HG03060 (cell line): Measurements from ENCODE around the gene SYT9.
"Not testable (repeated sequence)": the region's sequence is repeated elsewhere in the genome, so short reads cannot be mapped to it uniquely, and the experiment has no call there.

Experiments
- ATAC-seq: cut with Tn5 transposase; IDR thresholded peaks from one replicate; pipeline ENCODE4 v1.9.1; 2021; ENCODE audit warnings: low read depth, moderate number of reproducible peaks; ENCODE audit not compliant: unreplicated experiment

SYT9 gene

DNA sequence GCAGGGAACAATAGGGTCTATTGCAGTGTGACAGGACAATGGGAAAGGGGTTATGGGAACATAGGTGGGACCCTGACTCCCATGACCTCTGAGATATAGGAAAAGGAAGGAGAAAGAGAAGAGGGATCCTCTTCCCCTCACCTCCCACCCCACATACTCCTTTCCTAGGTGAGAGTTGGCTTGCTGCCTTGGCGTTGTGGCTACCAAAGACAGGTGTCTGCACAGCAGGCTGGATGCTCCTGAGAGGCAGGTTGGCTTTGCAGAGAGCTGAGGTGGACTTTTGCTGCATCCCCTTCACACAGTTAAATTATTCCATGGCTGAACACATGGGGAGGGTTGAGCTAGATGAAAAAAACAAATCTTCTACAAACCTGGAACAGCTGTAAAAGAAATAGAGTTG, 80.7 kb downstream of the SYT9 start:
- no peak for ATAC-seq

DNA sequence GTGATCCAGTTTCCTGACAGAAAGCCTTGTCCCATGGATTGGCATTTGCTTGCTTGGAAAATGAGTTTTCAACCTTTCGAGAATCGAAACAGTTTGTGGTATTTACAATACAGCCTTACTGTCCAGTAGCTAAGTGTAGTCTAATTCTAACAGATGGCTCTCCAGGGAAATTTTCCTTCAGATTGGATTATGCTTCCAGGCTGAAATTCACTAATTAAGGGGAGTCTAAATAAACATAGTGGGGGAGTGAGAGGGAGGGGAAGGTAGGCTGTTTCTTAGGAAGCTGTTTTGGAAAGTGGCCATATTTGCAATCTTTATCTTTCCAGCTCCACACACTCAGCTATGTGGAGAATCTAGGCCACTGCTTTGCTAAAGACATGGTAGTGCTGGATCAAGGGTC, 81.3 kb downstream of the SYT9 start:
- no peak for ATAC-seq

DNA sequence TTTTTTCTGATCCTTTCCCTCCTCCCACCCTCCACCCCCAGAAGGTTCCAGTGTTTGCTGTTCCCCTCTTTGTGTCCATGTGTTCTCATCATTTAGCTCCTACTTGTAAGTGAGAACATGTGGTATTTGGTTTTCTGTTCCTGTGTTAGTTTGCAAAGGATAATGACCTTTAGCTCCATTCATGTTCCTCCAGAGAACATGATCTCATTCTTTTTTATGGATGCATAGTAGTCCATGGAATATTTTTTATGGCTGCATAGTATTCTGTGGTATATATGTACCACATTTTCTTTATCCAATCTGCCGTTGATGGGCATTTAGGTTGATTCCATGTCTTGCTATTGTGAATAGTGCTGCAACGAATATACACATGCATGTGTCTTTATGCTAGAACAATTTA, 83.7 kb downstream of the SYT9 start:
- ATAC-seq = not testable (repeated sequence)

DNA sequence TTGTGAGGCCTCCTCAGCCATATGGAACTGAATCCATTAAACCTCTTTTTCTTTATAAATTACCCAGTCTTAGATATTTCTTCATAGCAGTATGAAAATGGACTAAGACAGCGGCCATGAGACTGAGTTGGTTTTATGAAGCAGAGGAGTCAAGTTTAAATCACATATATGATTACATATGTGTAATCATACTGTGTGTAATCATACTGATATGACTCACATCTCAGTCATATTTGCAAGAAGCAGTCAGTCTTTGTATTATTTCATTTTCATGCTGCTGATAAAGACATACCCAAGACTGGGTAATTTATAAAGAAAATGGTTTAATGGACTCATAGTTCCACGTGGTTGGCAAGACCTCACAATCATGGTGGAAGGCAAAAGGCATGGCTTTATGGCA, 89.8 kb downstream of the SYT9 start:
- ATAC-seq = no peak

DNA sequence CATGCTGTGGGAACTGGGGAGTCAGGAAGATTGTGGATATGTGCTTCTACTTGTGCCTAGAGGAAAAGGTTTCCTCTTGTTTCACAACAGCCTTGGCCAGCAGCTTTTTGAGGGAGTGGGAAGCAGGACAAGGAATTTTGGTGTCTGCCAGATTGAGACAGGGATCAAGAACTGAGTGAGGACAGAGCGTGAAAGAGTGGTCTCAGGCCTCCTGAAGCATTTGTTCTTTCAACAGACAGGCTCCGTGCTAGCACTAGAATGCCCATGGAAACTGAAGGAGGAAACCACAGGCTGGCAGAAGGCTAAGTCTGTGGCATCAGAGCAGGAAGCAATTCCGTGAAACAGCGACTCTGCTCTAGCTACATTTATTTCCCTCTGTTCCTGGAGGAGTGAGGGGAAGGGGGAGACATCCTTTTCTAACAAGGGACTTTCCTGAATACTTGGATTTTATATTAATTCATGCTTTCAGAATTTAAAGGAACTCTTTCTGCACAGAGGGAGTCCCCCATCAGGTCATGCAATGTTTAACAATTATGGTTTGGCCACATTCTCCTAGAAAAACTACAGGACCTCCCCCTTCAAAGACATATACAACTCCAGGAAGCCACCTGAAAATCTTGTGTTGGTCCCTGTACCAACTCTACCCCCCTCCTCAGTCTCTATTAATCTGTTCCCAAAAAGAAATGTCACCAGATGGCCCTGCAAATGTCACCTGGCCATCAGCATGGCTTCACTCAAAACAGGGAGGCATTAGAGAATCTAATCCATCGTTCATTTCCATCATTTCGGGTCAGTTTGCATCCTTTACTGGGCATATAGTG, 96.1 kb downstream of the SYT9 start:
- ATAC-seq = no peak

DNA sequence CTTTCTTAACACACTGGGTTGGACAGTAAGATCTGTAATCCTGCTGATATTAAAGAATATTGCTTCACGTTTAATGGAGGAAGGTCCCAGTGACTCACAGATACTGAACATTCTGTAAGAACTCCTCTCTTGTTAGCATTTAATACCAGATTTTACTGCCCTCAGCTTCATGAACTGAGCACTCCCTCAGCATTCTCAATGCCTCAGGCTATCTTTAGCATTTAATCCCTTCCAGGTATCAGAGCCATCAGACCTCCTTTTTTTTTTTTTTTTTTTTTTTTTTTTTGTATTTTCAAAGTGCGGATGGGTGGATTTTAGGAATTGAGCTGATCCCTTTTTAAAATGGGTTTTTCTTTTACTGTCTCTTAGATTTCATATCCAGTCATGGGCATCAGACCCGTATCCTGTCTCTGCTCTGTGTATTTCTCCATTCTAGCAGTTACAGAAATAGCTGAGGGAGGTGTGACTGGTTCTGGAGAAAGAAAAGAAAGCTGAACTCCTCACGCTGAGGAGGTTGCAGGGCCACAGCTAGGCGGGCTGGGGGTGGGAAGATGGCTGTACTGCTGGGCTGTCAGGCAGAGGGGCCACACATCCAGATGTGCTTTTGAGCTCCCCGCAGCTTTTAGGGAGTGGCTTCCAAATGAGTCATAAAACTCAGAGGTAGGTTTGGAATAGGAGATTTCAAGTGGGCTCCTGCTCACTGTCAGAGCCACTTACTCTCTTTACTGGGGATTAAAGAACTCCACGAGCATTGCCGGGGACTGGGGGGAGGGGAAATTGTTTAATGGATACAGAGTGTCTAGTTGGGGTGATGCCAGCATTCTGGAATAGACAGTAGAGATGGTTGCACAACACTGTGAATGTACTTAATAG, 97.0 kb downstream of the SYT9 start:
- no peak for ATAC-seq

DNA sequence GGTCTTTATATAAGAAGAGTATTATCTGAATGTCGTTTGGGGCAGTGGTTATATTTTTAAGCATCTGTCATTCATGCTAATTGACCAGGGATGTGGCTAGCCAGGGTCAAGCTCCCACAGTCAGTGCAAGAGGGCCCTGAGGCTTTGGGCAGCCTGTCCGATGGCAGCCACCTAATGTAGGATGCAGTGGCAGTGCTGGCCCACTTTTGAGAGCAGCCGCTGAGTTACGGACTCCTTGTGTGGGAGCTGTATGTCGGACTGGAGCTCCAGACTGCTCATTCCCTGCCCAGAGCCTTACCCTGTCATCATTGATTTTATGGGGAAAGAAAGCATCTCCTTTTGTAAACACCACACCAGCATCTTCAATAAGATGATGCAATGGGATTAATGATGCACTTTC, 99.5 kb downstream of the SYT9 start:
- no peak for ATAC-seq

DNA sequence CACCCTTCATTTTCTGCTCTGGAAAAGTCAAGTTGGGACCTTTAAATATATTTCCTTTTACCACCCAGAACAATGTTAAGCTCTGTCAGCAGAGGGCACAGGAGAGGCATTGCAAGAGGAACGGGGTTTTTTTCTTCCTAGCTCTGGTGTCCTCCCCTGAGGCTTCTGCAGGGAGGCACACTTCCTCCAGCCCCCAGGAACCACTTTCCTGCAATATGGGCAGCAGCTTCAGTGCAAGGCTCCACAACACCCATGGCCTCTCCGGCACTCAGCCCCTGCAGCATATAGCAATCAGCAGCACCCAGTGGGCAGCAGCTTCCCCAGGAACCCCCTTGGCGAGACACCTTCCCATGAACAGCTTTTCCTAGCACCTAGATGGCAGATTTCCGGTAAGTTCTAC, 101.4 kb downstream of the SYT9 start:
- ATAC-seq = no peak

DNA sequence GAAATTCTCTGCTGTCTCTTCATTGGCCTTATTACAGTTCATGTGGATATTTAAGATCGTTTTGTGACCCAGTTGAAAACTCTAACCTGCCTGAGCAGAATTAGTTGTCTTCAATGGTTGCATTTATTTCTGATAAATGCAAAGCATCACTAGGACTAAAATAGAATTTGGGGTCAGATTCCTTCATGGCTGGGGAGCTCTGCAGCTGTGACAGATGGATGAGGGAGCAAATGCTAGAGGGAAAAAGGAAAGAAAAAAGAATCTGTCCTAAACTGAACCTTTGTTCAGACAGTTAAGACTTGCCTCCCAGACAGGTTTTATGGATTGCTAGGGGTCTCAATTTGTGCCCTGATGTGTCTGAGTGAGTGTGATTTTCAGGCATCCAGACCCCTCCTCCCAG, 113.0 kb downstream of the SYT9 start:
- ATAC-seq = no peak

DNA sequence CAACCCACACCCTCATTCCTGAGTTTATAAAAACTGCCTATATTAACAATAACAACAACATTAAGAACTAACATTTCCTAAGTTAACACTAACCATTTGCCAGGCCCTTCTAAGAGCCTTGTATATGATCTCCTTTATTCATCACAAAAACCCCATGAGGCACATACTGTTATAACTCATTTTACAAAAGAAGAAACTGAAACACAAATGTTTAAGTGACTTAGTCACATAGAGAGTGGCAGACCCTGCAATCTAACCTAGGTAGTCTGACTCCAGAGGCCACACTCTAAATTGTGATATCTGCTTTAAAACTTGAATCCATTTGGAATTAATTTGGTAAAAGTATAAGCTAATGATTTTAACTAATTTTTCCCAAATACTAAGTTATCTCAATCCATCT, 116.1 kb downstream of the SYT9 start:
- ATAC-seq = no peak

DNA sequence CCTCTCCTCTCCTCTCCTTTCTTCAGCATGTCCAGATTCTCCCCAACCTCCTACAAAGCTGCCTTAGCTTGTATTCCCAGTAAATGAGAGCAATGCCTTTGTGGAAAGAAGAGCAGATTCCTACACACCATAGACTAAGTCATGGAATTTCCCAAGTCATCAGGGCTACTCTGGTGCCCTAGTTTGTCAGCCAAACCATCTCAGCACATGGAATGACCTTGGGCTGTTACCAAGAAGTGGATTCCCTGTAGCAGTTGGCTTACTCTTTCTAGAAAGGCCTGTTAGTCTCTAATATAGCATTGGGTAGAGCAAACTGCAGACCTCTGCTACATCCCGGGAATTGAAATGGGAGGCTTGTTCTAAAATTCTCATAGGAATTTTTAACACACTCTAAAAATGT, 124.7 kb downstream of the SYT9 start:
- no peak for ATAC-seq

DNA sequence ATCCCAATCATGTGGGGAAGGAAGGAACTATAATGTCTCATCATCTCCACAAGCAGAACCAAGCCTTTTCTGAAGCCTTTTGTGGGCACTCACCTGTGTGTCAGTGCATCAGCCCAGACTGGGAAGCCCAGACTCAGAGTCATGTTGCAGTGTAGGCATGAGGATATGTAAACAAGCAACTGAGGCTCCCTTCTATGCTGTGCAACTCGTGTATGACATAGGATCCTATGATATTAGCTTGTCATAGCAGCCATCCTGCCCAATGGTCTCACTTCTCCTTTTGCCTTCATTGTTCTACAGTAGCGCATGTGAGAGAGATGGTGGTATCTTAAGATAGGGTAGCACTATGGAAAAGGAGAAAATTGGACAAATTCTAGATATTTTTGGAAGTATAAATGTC, 130.2 kb downstream of the SYT9 start:
- peak; percentile 55 for ATAC-seq

DNA sequence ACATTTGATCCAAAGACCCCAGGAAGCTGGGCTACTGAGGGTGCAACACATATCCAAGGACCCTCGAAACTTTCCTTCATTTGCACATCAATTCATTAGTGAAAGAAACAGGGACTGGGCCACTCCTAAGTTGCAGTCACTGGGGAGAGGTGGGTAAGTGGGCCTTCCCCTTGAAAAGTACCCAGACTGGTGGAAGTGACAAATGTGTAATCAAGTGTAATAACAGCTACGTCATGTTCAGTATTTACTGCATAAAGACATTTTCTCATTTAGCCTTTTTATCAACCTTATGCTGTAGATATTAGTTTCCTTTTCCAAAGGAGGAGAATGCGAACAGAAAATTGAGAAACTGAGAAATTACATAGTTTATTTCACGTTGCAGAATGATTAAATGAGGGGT, 131.7 kb downstream of the SYT9 start:
- ATAC-seq = no peak

DNA sequence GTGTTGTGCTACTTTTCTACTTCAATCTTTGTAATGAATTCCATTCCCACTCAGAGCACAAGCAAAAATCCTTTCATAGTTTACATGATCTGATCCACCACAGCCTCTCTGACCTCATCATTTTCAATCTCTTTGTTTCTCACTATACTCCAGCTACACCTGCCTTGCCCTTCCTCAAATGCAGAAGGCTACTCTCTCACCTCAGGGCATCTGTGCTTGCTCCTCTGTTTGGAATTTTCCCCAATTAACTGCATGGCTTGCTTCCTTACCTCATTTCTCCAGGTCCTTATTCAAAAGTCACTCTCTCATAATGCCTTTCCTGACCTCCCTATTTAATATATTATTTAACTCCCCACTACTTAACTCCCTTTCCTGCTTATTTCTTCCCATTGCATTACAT, 133.0 kb downstream of the SYT9 start:
- ATAC-seq = no peak

DNA sequence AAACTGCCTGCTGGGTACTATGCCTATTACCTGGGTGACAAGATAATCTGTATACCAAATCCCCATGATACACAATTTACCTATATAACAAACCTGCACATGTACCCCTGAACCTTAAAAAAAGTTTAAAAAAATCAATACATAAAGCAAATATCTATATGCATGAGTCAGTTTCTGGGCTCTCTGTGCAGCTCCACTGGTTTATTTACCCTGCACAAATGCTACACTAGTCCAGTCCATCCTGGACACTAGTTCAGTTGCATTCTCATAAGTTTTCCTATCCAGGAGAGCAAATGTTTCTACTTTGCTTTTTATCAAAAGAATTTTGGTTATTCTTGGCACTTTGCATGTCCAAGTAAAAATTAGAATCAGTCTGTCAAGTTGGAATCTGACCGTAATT, 133.8 kb downstream of the SYT9 start:
- no peak for ATAC-seq

DNA sequence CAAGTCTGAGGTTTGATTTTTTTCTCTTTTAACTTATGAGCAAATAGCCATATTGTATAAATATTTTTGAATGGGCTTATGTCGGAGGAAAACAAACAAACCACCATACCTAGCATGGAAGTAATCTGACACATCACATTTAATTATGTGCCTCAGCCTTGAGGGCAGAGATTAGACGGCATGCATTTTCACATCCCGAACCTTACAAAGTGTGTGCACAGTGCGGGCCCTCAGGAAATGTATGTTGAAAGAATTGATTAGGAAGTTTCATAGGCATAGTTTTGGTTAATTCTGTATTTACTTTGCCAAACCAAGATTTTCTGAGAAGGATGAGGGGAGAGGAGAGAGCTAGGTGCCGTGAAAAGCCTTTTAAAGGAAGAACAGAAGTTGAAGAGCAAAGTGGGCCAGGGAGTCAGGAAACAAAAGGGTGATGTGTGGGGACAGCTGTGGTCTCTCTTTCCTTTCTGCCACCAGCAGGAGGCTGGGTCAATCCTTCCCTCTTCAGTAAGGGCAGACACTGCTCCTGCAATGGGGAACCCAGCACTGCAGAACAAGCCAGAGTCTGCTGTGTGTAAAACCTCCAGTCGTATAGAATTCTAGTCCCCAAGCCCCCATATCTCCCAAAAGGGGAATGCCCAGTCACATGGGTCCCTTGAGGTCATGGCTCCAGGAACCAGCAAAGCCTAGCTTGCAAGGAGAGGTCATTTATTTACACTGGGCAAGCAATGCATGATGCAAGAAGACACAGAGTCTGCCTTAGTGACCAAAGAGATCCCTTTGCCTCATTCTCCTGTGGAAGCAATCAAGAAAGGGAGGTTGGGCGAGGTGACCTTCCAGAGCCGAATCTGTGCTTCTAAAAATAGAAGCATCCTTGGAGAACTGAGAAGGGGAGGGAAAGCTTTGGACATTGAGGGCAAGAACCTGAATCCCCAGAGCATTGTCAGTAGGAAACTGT, 162.5 kb downstream of the SYT9 start:
- ATAC-seq = no peak

DNA sequence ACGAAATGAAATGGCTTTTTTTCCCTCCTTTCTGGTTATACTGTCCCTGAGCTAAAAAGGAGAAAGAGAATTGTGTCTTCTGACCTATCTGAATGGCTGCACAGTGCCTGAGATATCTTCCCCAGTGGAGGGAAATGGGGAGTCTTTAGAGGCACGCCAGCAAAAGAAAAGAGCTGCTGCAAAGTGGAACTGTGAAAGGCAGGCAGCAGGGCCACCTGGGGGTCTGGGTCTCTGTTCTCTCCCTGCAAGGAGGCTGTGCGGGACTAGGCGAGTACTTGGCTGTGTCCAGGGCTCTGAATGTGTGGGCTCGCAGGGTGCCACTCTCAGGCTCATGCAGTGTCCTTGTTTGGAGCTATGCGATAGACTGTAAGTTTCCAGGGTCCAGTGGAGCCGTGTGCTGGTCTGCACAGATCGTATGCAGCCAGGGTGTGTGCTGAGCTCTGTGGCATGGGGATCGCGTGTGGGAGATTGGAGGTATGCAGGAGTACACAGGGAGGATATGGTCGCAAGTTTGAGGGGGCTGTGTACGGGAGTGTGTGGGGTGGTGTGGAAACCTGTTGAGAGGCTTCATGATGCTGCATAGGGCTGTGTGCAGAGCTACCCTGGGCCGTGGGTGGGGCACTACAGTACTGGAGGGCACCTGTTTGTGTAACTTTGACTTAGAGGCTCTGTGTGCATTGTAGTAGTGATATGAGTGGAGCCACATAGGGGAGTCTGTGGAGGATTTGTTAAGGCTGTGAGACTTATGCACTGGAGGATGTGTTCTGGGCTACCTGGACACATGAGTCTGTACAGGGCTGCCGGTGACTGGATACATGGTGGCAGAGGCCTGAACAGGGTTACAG, 163.5 kb downstream of the SYT9 start:
- no peak for ATAC-seq

DNA sequence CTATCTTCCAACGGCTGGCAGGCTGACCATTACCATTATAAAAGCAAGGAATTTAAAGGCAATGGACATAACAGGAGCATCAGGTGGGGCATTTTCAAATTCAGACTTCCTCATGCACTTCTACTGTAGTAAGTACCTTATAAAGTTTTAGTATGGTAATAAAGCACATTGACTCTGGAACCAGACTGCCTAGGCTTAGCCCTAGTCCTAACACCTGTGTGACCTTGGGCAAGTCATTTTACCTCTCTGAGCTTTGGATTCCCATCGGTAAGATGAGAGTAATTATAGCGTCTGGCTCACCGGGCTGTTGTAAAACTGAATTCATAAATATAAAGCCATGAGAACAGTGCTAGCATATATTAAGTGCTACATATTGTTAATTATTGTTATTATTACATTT, 164.4 kb downstream of the SYT9 start:
- ATAC-seq = no peak

DNA sequence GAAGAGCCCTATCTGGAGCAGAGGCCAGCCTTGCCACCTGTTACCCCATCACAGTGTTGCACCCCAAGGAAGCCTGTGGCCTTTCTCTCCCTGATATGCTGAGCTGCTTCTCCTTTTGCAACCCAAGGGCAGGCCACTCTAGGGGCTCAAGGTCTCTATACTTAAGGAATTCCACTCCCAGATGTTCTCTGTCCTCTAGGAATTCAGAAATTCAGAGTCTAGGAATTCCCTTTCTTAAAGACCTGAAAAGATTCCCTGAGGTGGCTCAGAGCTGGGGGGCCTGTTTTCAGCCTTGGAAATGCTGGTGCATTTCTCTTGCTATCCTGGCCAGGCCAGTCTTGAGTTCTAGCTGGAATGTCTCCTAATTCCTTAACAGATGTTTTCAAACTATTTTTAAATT, 165.6 kb downstream of the SYT9 start:
- ATAC-seq = no peak

DNA sequence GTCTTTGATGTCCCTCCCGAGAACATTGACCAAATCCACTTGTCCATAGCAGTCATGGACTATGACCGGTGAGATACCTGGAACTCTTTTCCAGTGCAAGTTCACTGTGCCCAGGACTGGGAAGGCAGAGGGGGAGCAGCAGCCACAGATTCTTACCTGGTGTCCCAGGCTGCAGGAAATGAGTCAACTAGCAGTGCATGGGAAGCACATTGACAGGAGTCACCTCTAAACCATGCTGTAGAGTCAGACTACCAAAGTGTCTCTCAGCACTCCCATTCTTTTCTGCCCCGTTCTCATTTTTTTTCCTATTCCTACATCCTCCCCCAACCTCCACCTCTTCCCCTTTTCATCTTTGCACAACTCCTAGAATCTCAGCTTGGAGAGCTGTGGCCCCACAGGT, 166.4 kb downstream of the SYT9 start:
- ATAC-seq = no peak
